NCI-H82 treated with DMSO at 0.1 percent for 48 hours (cell line): ENCODE data around the gene RGS16.

Experiments
- DNase-seq: peaks from one replicate; lab custom pipeline; 2025; ENCODE audit not compliant: unreplicated experiment; lab: John Stamatoyannopoulos, UW

RGS16 gene

DNA sequence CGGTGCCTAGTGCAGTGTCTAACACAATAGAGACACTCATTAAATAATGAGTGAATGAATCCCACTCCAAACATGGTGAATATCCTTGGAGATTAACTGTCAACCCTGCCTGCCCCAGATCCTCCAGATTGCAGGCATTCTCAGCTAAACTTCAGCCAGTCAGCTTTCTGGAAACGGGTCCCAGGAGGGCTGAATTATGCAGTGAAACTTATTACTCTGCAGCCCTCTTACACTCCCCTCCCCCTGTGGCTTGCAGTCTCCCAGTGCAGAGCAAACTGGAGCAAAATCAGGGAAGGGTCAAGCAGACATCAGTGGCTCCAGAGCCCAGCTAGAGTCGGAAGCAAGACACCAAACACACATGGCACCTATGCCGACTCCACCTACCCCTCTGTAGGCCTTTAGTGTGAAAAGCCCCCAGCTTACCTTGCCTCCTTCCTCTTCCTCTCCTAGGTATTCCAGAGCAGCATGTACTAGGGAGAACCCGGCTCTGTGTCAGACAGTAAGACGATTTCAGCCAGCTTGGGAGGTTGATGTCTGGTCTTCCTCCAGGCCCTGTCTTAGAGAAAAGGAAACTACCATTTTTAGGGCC is 6.5 kb upstream of the RGS16 start:
- peak; percentile 61 for DNase-seq

DNA sequence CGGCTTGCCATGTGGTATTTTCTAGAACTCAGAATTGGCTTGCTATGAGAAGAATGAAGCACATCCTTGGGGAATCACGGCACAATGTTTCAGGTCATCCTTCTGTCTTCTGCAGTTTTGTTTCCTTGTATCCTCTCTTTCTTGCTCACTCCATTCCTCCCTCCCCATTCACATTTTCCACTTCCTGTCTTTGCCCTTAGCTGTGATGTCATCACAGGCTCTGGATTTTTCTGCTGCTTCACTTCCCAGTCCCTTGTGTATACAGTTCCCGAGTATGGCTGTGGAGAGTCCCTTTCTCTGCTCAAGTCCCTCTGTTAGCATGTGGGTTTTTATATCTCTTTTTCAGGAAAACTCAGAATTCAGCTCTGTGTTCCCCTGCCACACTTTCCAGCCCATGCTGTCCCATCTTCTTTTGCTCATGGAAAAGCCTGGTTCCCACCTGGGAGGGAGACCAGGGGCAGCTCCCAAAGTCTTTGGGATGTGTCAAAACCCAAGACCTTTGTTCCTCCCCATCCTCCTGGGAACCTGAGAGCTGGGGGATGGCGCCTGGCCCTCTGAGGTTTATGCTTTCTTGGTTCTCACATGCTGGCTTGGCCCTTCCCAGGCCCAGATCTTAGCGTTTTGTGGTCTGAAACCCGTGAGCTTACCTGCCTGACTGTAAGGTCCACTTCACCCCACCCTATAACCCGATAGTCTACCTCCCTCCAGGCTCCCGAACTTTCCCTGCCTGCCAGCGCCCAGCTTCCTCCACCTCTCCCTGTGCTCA is 4.8 kb upstream of the RGS16 start:
- DNase-seq, result no peak

DNA sequence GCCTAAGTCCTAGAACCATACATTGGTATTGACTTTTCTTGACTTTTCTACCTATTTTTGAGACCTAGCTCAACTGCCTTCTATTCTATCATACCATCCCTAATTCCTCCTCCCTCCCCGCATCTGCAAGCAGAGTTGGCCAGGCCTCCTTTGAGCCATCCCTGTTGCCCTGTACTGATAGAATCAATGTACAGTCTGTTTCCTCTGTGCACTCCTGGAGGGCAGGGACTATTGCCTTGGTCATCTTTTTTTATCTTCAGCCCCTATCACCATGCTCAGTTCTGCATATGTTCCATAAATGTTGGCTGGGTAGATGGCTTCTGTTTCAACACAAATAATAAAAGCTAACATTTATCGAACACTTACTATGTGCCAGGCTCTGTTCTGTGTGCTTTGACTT is 4.0 kb upstream of the RGS16 start:
- DNase-seq, result no peak

DNA sequence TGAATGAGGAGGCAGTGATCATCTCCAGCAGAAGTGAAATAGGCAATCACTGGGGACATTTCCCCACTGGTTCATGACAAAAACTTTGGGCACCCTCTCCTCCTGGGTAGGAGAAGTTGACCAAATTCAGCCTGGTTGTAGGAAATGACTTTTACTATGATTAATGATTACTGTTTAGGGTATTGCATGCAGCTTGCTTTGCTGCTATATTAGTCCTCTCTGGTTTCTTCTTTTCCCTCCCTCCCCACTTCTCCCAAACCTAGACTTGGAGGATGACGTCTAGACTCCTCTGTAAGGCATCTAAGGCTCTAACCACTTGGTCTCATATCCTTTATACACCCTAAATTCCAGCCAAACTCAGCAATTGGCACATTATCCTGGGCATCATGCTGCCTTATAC is 3.4 kb upstream of the RGS16 start:
- no peak for DNase-seq

DNA sequence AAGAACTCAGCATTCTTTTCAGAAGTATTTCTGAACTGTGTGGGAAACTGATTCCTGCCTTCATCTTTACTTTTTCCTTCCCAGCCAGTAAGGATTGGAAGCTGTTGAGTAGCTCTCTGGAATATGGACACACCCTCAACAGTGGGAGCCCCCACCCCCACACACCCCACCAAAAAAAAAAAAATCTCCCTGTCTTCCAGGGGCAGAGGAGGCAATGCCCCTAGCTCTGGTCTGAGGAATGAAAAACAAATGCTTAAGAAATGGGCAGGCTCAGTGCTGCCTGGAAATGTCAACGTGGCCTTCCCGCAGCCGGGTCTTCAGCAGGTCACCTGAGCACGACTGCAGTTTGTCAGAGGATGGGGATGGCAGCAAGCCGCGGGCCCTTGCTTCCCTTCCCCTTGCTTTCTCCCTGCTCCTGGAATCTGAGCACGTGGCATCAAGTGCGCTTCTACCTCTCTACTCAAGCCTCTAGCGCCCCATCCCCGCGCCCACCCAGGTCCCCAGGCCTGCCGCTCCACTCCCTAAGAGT is 479 bp downstream of the RGS16 start:
- DNase-seq, result no peak

DNA sequence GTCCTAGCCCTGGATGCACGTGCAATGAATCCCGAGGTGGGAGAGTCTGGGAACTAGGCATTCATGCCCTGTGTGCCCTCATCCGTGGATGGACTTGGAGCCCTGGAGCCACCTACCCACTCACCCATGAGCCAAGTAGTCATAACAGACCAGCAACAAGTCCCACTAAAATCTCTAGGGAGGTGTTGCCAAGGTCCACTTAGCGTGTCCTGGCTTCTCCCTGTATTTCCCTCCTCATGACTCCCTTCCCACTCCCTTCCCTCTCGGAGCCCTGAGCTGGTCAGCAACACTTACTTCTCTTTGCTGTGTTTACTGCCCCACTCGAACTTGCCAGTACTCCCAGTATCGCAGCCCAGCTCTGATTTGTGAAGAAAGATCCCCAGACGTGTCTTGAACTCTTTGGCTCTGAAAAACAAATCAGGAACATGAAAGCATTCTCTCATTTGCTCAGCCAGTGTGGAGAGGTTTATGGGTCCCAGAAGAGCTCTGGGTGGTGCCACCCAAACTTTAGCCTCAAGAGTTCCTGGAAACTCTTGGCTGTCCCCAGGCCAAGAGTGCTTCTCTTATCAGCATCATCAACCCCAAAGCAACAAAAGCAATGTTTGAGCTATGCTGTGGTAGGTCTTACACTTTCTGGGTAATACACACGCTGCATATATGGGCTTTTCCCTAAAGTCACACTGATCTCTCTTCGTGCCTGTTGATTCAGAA is 1.1 kb downstream of the RGS16 start:
- DNase-seq, result no peak

DNA sequence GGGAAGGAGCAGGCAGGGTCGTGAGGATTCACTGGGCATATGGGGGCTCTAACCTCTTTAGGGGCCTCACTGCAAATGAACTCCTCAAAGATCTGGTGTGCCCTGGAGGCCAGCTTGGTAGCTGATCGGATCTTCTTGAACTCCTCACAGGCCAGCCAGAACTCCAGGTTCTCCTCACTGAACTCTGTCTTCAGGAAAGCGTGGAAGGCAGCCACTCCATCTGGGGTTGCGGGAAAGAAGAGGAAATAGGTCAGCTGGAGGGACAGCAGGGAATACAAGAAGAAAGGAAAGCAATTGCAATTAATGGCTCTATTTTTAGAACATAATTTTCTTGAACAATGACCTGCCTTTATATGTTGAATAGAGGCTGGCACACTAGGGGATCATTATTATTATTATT is 2.3 kb downstream of the RGS16 start:
- DNase-seq, result no peak

DNA sequence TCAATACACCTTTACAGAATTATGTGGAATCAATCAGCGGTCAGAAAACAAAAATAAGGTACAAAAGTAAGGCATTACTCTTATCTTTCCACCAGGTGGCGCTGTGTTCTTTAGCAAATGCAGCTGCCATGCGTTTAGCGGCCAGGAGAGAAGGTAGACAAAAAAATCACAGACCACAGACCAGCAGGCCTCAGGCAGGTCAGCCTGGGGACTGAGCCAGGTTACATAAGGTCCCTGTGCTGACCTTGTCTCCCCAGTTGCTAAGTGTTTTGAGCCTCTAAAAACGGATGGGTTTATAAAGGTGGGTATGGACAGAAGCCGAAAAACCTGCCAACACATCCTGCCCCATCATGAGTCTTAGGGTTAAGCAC is 2.8 kb downstream of the RGS16 start:
- DNase-seq, result peak; percentile 83

DNA sequence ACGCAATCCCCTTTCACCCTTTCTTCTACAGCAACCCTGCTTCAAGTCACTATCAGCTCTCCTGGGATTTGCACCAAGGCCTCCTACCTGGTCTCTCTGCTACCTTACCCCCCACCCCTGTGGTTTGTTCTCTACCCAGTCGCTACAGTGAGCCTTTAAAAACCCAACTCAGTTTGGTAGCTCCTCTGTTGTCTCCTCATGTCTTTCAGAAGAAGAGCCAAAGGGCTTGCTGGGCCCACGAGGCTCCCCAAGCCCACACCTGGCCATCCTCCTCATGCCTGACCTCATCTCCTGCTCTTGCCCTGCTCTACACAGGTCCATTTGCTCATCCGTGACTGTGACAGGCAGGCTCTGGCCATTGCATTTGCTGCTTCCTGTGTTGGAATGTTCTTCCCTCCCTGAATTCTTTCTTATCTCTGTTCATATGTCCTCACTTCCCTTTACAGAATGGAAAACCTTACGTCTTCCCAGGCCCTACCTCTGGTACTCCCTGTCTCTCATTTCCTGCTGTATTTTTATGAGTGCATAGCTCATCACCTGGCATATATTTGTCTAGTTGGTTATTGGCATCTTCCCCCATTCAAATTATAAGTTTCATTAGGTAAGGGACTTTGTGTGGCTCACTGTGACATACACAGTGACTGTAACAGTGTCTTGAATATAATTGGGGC is 3.3 kb downstream of the RGS16 start:
- DNase-seq, result no peak

DNA sequence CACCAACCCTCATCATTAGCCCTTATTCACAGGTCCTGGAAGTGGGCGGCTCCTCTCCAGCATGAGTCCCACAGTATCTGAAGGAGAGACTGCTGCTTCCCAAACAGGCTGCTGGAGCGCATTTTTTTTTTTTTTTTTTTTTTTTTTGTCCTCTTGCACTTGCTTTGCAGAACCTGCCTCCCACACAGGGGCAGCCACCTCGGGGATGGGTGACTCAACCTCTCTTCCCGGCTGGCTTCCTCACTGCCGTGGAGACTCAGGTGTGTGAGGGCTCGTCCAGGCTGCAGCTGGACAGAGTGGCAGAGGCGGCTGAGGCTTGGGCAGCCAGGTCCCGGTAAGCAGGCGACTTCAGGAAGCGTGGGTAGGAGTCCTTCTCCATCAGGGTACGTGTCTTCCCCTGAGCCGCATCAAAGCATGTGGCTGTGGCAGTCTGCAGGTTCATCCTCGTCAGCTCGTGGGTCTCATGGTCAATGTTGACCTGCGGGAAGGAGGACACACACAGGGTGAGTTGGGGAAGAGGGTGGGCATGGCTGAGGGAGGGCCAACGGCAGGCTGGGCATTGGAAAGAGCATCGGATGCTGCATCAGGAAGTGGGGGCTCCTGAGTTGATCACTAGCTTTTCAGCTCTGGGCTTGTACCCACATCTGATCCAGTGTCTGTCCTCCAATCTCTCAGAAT is 4.0 kb downstream of the RGS16 start:
- DNase-seq, result no peak

DNA sequence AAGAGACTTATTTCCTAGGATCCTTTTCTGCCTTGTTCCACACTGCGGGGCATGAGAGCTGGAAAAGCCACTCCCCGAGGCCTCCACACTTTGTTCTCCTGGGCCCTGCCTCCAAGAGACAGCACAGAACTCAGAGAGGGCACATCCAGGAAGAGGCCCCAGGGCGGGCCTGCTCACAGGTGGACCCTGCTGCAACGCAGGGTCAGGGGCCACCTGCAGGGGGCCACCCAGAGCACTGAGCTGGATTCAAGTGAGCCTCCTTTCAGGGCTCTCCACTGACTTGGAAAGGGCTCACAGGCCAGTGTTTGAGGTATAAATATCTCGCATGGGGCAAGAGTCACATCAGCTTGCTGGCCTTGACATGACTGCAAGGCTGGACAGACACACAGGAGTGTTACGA is 4.8 kb downstream of the RGS16 start:
- no peak for DNase-seq

DNA sequence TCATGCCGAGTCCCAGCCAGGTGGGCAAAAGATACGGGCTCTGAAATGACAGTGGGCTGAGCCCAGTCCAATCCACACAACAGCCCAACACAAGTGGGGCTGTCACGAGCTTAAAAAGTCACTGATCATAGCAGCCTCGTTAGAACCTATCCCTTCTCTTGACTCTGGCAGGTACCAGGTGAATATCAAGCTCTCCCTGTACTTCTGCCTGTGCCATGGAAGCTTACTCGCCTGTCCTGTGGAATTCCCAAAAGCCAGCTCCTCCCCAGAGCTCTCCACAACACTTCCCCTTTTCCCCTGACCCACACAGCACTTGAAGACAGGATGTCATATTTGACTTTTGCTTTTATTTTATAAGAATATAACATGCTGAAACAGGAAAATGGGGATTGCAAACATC is 5.9 kb downstream of the RGS16 start:
- no peak for DNase-seq

DNA sequence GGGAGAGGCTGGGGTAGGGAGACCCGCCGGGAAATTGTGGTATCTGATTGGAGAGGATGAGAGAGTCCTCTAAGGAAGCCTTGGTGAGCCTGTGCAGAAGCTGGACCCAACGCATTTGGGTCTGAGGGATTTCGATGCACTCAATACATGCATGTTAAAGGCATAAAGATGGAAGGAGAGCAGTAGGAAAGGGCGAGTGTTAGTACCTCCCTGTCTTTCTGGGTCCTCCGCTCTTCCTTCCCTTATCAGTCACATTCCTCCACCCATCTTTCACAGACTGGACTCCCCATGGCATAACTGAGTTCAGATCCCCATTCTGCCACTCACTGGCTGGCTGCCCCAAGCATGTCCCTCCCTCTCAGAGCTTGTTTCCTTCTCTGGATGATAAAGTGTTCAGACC is 7.3 kb downstream of the RGS16 start:
- no peak for DNase-seq

DNA sequence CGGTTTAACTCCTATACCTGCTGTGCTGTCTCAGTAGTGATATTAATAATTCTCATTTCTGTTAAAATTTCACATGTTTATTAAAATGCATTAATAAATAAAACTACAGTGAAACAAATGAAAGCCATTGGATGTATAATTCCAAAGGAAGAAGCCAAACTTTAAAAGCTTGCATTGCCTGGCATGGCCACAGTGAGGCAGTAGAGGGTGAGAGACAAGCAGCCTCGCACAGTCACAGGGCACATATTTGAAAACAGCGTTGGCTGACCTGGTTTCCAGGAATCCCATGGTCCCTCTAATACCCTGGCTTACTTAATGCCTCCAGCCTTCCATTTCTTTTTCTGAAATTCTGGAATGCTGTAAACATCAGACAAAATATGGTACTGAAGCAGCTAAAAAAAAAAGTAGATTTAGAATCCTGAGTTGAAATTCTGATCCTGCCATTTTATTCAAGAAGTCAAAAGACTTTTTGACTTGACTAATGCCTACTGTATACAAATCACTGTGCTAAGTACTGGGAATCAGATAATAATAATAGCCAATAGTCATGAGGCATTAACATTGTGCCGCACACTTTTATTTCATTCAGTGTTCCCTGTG is 8.4 kb downstream of the RGS16 start:
- DNase-seq, result peak; percentile 78

DNA sequence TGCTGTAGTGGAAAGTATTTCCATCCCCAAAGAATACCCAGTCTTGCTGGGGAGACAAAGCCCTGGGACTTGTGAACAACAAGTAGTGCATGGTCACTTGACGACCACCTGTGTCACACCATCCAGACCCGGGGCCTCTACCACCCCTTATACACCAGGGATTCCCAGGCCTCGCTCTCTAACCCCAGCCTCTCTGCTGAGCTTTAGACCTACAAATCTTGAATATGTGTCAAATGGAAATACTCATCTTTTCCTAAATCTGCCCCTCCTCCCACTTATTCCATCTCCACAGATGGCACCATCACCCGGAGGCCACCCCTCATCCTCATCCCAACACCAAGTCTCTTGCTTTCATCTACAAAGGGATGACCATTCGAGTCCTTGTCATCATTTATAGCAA is 14.3 kb downstream of the RGS16 start:
- DNase-seq, result no peak

DNA sequence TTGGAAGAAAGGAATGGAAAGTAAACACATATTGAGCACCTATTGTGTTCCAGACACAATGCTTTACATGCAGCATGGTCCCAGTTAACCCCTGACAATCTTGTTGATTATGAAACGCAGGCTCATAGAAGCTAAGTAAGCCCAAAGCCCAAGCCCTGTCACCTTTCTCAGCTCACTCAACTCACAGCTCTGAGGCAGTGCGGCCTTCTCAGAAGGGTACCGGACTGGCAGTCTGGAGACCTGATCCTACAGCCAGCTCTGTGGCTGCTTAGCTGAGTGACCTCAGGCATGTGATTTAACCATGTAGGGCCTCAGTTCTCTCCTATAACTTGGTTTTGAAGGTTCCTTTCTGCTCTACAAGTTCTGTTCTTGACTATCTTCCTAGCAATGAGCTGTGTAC is 14.7 kb downstream of the RGS16 start:
- DNase-seq, result no peak

DNA sequence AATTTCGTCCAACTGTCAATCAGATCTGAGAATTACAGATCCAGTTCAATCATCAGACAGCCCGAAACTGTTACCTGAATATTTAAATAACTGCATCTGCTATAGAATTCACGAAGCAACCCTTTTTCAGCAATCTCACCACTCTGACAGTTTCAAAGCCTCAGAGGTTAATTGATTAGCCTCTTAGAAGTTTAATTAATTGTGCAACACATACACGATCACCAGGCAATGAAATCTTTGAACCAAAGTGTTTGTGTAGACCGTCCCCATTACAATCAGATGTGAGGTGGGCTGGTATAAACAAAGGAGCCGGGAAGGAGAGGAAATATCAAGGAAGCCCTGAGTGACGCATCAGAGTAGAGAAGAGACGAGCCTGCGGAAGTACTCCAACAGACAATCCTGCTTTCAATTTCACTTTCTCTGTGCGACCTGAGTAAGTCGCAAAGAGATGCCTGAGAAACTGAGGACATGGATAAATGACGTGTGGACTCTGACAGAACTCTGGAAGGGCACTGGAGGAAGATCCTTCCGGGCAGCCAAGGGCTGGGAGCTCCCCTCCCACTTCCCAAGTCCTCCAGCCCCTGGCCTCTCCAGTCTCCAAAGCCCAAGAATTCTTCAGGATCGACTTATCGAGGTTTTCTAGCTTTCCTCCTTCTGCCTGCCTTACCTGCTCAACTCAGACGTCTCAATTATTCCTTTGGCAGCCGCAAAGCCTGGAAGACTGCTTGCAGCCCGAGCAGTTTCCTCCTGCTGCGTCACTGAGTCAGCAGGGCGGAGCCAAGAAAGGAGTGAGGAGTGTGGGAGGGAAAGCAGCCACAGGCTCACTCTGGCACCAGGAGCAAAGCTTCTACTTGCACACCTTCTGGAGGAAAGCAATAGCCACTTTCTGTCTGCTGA is 15.4 kb downstream of the RGS16 start, which contains the start of gene RNASEL:
Gene RNASEL (minus strand): TSS at position 757 of the 897 bp plus-strand sequence. CDS start 2,450 bp downstream, outside the sequence.
- peak; percentile 48 for DNase-seq

DNA sequence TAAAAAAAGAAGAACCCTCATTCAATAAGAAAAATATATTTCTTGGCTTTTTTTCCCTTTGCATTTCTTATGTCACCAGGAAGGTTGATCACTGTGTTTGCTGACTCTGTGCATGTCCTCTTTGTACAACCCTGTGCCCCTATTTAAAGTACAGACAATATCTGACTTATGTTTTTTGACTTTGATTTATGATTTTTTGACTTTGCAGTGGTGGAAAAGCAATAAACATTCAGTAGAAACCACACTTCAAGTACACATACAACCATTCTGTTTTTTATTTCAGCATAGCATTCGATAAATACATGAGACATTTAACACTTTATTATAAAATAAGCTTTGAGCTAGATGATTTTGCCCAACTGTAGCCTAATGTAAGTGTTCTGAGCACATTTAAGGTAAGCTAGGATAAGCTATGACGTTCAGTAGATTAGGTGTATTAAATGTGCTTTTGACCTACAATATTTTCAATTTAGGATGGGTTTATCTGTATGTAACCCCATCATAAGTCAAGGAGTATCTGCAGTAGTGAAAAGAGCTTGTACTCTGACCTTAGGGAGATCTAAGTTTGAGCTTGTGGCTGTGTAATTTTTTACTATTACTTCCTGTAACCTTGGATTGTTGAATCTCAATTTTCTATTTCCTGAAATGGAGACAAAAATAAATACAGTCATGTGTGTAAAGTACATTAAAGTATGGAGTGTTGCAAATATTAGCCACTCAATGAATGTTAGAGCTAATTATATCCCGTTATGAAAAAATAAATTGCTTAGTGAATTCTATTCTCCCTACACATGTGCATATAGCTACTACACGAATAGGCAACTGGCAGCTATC is 16.3 kb downstream of the RGS16 start:
- no peak for DNase-seq

DNA sequence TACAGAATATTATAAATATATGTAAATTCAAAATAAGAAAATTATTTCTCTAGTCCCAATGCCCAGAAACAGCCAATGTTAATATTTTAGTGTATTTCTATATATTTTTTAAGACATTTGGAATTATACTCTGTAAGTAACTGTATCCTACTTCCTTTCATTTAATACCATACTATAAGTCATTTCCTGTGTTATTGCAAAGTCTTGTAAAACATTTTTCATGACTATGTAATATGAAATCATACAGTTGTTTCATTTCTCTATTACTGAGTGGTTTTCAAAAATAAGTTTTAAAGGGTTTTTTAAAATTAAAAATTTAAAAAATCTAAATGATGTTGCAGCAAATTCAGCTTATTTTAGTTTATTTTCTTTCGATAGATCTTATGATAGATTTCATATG is 17.1 kb downstream of the RGS16 start:
- DNase-seq, result no peak
